Aorta (tissue), 5 donors: ENCODE results near the gene C1QTNF5. TPM values are rescaled to one million over a fixed set of nuclear protein-coding genes. Genes with fewer than 3 reads are reported as not detected.

Experiments used
- ATAC-seq: fragments of 200-7000 bp; cut with Tn5 transposase; one replicate; pipeline ENCODE4 v1.9.1; 2022; ENCODE audit warnings: moderate library complexity; ENCODE audit not compliant: low FRiP score
- DNase-seq, 2 donors: peaks; one replicate each; pipeline ENCODE4 v3.0.0-alpha.2; 2020
- H3K27ac ChIP-seq, 2 donors: one replicate each; pipeline ENCODE4 v1.5.1; 2013; ENCODE audit warnings: low read length in 2 of 2, mild to moderate bottlenecking in 2 of 2, moderate library complexity in 2 of 2, control low read depth in 1 of 2, inconsistent platforms in 1 of 2, low read depth in 1 of 2
- H3K27me3 ChIP-seq, 2 donors: one replicate each; pipeline ENCODE4 v1.6.1; 2013; ENCODE audit warnings: control low read depth in 1 of 2, low read length in 1 of 2, mild to moderate bottlenecking in 1 of 2, moderate library complexity in 1 of 2; ENCODE audit not compliant: insufficient read depth in 2 of 2, control insufficient read depth in 1 of 2
- H3K36me3 ChIP-seq, 2 donors: one replicate each; pipeline ENCODE4 v1.6.1; 2013; ENCODE audit warnings: control low read depth in 1 of 2, low read length in 1 of 2, mild to moderate bottlenecking in 1 of 2; ENCODE audit not compliant: insufficient read depth in 2 of 2, control insufficient read depth in 1 of 2
- H3K4me1 ChIP-seq, 2 donors: one replicate each; pipeline ENCODE4 v1.6.1; 2013; ENCODE audit warnings: low read length in 2 of 2, control low read depth in 1 of 2, mild to moderate bottlenecking in 1 of 2, moderate library complexity in 1 of 2; ENCODE audit not compliant: insufficient read depth in 2 of 2, control insufficient read depth in 1 of 2
- H3K4me3 ChIP-seq, 2 donors: one replicate each; pipeline ENCODE4 v1.5.1; 2013; ENCODE audit warnings: low read length in 2 of 2, control low read depth in 1 of 2, mild to moderate bottlenecking in 1 of 2
- H3K9me3 ChIP-seq: one replicate; pipeline ENCODE4 v1.6.1; 2013; ENCODE audit warnings: mild to moderate bottlenecking, low read length; ENCODE audit not compliant: control insufficient read depth
- WGBS, 2 donors: extraction: QIAGEN DNeasy Blood & Tissue Kit; methylation state at CpG; one replicate each; pipeline ENCODE4 v1.1.7; 2013; 5-methylcytosine and 5-hydroxymethylcytosine counted together
- intact Hi-C, 2 donors: fragments of 100-400 bp; cut with DNase I; formaldehyde crosslinking; loops; one replicate each; pipeline versions ENCODE4 v1.14.2 to v1.15.0; 2022
- polyA plus RNA-seq, 2 donors: library from polyadenylated mRNA; stranded (reverse); fragments of 200-250 nt; gene quantifications; one replicate each; pipeline ENCODE4 v1.2.3, GENCODE V29; 2013
- total RNA-seq, 2 donors: library from RNA; stranded (reverse); fragmentation: NEBNext Ultra II Directional; extraction: Animal tissue kit (Norgen Biotek cat#: 25700); gene quantifications; one replicate each; pipeline ENCODE4 v1.2.1, GENCODE V29; 2021
- donor health status: healthy with polysubstance abuse.
- donor health status: Bipolar disorder and iron deficiency.
- donor health status: DM: no; HTN: no; CAD: no.
- donor health status: DM: no; HTN: no; CAD: no.
- donor health status: DM: yes; HTN: yes; CAD: no.

The C1QTNF5 gene
- total and polyA plus RNA-seq, 4 donors: 19.1 to 88.2 (median 32.4) TPM

GRCh38 chr11:119374632-119375336 lies 34.1 kb upstream of the C1QTNF5 start:
- peaks cover 0 to 2% of the 10 kb centered on the region in 2 donors for H3K4me1 ChIP-seq
- no peaks in the 10 kb centered on the region for H3K27me3 ChIP-seq
- H3K4me3 ChIP-seq: no peak overlapping the region
- H3K9me3 ChIP-seq: no peaks in the 10 kb centered on the region
- intact Hi-C loops: loop anchor here in 1 of 2 donors (1.0 kb wide), 1 partner anchor 18 kb away; no protein-coding TSS in a partner anchor
- DNase-seq: peak in 1 of 2 donors; percentile 74
- 38 to 42% methylated on average over 11 of the region's 11 CpGs for whole genome bisulfite sequencing, 2 donors
- no peaks in the 10 kb centered on the region for H3K36me3 ChIP-seq
- peak; percentile 1 for ATAC-seq
- H3K27ac ChIP-seq: no peak overlapping the region

- Histone ChIP-seq H3K4me3 (no peak overlapping the region), H3K27me3 (no peaks in the 10 kb centered on the region), H3K36me3 (no peaks in the 10 kb centered on the region), H3K9me3 (no peaks in the 10 kb centered on the region), H3K4me1 (peaks cover 0 to 2% of the 10 kb centered on the region in 2 donors), H3K27ac (no peak overlapping the region)
- intact Hi-C loops: loop anchor here (1.0 to 2.0 kb wide), 2 partner anchors 15 to 18 kb away; no protein-coding TSS in a partner anchor
- DNase-seq (peak; percentile 82 to 91), ATAC-seq (peak; percentile 73)
- 61 to 63% methylated on average over 5 of the region's 5 CpGs for WGBS, 2 donors
Measured at GRCh38 chr11:119373921-119374631, 33.4 kb upstream of the C1QTNF5 start.

- intact Hi-C loops: loop anchor here in 1 of 2 donors (2.0 kb wide), 1 partner anchor 14 kb away; no protein-coding TSS in a partner anchor
- peak in 1 of 2 donors; percentile 69 for DNase-seq
- H3K4me1 ChIP-seq: peaks cover 0 to 2% of the 10 kb centered on the region in 2 donors
- no peaks in the 10 kb centered on the region for H3K36me3 ChIP-seq
- ATAC-seq: no peak
- no peaks in the 10 kb centered on the region for H3K27me3 ChIP-seq
- no peak overlapping the region for H3K27ac ChIP-seq
- no peak overlapping the region for H3K4me3 ChIP-seq
- no peaks in the 10 kb centered on the region for H3K9me3 ChIP-seq
- WGBS, 2 donors: 84 to 89% methylated on average over 23 of the region's 23 CpGs
Measured at GRCh38 chr11:119373059-119373920, 32.6 kb upstream of the C1QTNF5 start.

GRCh38 chr11:119372260-119373058 lies 31.8 kb upstream of the C1QTNF5 start:
- intact Hi-C loops: loop anchor here in 1 of 2 donors (2.0 kb wide), 1 partner anchor 14 kb away; no protein-coding TSS in a partner anchor
- DNase-seq (peak in 1 of 2 donors; percentile 59), ATAC-seq (no peak)
- Histone ChIP-seq H3K27me3 (no peaks in the 10 kb centered on the region), H3K36me3 (no peaks in the 10 kb centered on the region), H3K4me1 (peaks cover 0 to 2% of the 10 kb centered on the region in 2 donors), H3K4me3 (no peak overlapping the region), H3K27ac (no peak overlapping the region), H3K9me3 (no peaks in the 10 kb centered on the region)
- 92 to 93% methylated on average over 26 of the region's 26 CpGs for WGBS, 2 donors

- ATAC-seq: no peak
- no peaks in the 10 kb centered on the region for H3K9me3 ChIP-seq
- intact Hi-C loops: loop anchor here in 1 of 2 donors (2.0 kb wide), 1 partner anchor 13 kb away; no protein-coding TSS in a partner anchor
- WGBS, 2 donors: 38 to 44% methylated on average over 8 of the region's 8 CpGs
- H3K36me3 ChIP-seq: no peaks in the 10 kb centered on the region
- no peak overlapping the region for H3K27ac ChIP-seq
- peaks cover 0 to 2% of the 10 kb centered on the region in 2 donors for H3K4me1 ChIP-seq
- no peaks in the 10 kb centered on the region for H3K27me3 ChIP-seq
- H3K4me3 ChIP-seq: no peak overlapping the region
- peak in 1 of 2 donors; percentile 75 for DNase-seq
Measured at GRCh38 chr11:119371778-119372182, 31.1 kb upstream of the C1QTNF5 start.

GRCh38 chr11:119371067-119371601 lies 30.5 kb upstream of the C1QTNF5 start:
- Histone ChIP-seq H3K4me1 (peaks cover 0 to 2% of the 10 kb centered on the region in 2 donors), H3K36me3 (no peaks in the 10 kb centered on the region), H3K9me3 (no peaks in the 10 kb centered on the region), H3K27ac (no peak overlapping the region), H3K27me3 (no peaks in the 10 kb centered on the region), H3K4me3 (no peak overlapping the region)
- WGBS, 2 donors: 76 to 77% methylated on average over 8 of the region's 8 CpGs
- intact Hi-C loops: no loop called here
- DNase-seq (peak in 1 of 2 donors; percentile 70), ATAC-seq (no peak)

- Histone ChIP-seq H3K36me3 (no peaks in the 10 kb centered on the region), H3K4me1 (peaks cover 0 to 2% of the 10 kb centered on the region in 2 donors), H3K4me3 (no peak overlapping the region), H3K27me3 (no peaks in the 10 kb centered on the region), H3K27ac (no peak overlapping the region), H3K9me3 (no peaks in the 10 kb centered on the region)
- 21 to 38% methylated on average over 8 of the region's 8 CpGs for WGBS, 2 donors
- intact Hi-C loops: no loop called here
- ATAC-seq (no peak), DNase-seq (peak in 1 of 2 donors; percentile 76)
Measured at GRCh38 chr11:119370486-119371046, 29.9 kb upstream of the C1QTNF5 start.
